ENCODE results near the gene ACIN1. TPM values are rescaled to one million over a fixed set of nuclear protein-coding genes. Genes with fewer than 3 reads are reported as not detected.

The ACIN1 gene
- total RNA-seq, 1 experiment from 2014 or later: 164 TPM

DNA sequence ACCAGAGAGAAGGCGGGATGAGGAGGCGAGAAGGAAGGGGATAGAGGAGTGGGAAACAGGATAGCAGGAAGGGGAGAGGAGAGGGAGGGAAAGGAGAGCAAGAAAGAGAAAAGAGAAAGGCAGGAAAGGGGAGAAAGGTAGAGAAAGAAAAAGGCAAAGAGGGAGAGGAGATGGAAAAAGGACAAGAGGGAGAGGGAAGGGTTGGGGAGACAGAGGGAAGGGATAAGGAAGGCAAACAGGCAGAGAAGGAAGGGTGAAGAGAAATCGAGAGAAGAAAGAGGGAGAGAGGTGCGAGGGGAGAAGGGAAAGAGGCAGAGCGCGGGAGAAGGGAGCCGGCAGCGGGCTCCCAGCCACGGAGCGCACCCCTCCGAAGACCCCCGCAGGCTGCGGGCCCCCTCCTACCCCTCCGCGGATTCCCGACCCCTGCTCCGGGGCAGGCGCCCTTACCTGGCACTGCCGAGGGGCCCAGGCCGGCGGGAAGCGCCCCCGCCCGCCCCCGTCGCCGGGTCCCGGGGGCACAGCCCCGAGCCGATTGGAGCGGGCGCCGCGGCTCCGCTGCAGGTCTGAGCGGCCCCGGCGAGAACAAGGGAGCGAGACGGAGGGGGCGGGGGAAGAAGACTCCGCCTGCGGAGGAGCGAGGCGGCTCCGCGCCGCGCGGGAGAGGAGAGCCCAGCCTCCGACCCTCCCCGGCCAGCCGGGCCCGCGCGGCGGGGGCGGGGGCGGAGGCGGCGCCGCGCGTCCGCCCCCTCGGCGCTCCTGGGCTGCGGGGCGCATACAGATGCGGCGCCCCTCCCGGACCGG is 37.8 kb downstream of the ACIN1 start, which contains the start of gene CDH24:
CDH24 (minus strand) TSS at position 565 of the 801 bp plus-strand sequence. CDS start 1,787 bp downstream, outside the sequence.
- Histone ChIP-seq H3K27ac (peak within 1 kb of the TSS; percentile 44; the same call in 1 of the 2 replicates), H3K9me3 (replicated peaks) (no peaks in the 10 kb centered on the region), H3K4me1 (peaks cover 5% of the 10 kb centered on the region; the same call in 1 of the 2 replicates), H3K27me3 (no peaks in the 10 kb centered on the region), H3K36me3 (peaks cover 25% of the 10 kb centered on the region), H3K4me3 (peak within 1 kb of the TSS; percentile 74)
- DNase-seq: peak; percentile 78 to 79

DNA sequence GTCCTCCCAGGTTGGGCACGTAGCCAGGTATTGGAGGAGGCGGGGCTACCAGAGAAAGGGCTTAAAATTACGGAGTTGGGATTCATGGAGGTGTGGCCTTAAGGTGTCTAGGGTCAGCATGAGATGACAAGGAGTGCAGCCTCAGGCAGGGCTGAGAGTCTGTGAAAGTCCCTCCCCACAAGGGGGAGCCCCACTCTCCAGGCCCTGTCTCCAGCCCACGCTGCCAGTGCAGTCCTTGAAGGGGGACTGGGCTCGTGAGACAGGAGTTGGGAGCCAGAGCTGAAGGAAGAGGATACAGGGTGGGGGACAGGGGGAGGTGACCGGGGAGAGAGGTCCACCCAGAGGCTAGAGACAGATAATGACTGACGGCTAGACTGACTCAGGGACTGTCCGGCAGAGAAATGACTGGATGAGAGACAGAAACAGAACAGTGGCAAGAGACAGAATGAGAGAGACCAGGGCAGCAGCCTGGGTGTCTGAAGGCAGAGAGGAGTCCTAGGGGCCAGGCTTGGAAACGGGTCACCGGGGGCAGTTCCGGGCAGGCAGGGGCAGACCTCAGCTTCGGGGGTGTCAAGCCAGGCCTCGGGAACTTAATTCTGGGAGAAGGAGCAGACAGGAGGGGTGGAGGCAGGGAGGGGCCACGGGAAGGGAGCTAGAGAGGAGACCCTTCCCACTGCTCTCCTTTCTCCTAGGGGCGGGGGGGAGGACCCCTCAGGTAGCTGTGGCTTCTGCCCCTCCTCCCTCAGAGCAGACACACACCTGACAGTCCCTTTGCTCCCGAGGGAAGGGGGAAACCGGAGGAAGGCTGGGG is 38.6 kb downstream of the ACIN1 start:
- no peaks in the 10 kb centered on the region for H3K9me3 ChIP-seq (replicated peaks)
- H3K27ac ChIP-seq: no peak overlapping the region
- no peaks in the 10 kb centered on the region for H3K27me3 ChIP-seq
- peaks cover 3% of the 10 kb centered on the region; the same call in 1 of the 2 replicates for H3K4me1 ChIP-seq
- H3K36me3 ChIP-seq: peaks cover 19% of the 10 kb centered on the region
- H3K4me3 ChIP-seq: peak overlapping the region; percentile 74
- peak; percentile 84 to 92 for DNase-seq

DNA sequence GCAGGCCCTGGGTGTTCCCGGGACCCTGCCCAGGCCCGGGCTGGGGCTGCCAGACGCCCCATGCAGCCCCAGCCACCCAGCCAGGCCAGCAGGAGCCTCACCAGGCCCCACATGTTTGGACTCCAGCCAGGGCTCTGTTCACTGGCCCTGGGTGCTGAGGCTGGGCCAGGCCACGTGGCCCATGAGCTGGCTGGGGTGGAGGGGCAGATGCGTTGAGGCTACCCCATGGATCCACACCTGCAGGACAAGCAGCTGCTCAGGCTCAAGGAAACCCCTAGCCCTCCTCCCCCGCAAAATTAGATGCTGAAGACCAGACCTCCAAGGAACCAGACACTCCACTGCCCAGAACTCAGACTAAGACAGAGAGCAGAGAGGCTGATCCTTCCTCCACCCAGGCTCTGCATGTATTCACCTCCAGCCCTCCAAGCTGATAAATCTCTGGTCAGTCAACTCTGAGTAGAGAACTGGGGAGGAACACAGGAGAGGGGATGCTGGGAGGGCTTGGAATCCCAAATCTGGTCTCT is 39.3 kb downstream of the ACIN1 start:
- H3K36me3 ChIP-seq: peaks cover 13% of the 10 kb centered on the region
- peak; percentile 31 to 48 for DNase-seq
- peaks cover 3% of the 10 kb centered on the region; the same call in 1 of the 2 replicates for H3K4me1 ChIP-seq
- H3K4me3 ChIP-seq: no peak overlapping the region; the same call in 1 of the 2 replicates
- no peaks in the 10 kb centered on the region for H3K9me3 ChIP-seq (replicated peaks)
- no peak overlapping the region for H3K27ac ChIP-seq
- H3K27me3 ChIP-seq: no peaks in the 10 kb centered on the region

DNA sequence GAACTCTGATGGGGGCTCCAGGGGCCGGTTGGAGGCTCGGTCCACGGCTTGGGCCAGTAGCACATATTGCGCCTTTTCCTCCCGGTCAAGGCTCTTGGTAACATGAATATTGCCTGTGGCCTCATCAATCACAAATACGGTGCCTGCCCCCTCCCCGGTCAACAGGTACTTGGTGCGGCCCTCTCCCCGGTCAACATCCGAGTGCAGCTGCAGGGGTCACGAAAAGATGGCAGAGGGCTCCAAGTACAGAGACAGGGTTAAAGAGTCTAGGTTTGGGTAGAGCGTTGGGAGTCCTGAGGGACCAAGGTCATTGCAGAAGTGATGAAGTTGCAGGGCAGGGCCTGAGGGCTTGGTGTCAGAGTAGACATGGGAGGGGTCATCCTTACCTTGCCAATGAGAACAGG is 39.8 kb downstream of the ACIN1 start:
- Histone ChIP-seq H3K4me1 (peaks cover 3% of the 10 kb centered on the region; the same call in 1 of the 2 replicates), H3K9me3 (replicated peaks) (no peaks in the 10 kb centered on the region), H3K4me3 (no peak overlapping the region), H3K36me3 (peaks cover 7% of the 10 kb centered on the region), H3K27me3 (no peaks in the 10 kb centered on the region), H3K27ac (no peak overlapping the region)
- no peak for DNase-seq

DNA sequence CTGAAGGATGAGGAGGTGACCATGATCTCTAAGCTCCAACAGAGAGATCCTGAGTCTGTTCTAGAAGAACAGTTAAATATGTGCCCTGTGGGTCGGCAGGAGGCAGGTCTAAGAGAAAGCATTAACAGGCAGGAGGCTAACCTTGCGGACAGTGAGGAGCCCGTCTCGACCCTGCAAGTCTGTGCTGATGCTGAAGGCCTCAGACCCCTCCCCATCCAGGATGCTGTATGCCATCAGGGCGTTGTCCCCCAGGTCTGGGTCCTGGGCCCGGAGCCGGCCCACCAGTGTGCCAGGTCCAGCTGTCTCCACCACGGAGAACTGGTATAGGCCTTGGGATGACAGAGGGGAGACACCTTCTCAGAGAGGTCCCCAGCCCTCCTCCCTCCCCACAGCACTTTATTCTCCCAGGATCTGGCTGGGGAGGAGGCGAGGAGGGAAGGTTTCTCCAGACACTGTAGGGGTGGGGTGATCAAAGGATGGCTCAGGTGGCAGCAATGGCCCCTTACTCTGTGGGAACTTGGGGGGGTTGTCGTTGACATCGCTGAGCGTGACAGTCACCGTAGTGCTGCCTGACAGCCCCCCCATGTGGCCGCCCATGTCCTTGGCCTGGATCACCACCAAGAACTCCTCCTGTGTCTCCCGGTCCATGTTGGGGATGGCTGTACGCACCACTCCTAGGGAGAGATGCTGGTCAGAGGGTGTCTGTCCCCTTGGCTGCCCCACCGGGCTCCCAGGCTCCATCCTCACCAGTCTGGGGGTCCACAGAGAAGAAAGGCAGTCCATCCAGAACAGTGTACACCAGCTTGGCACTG is 40.7 kb downstream of the ACIN1 start:
- H3K27me3 ChIP-seq: no peaks in the 10 kb centered on the region
- peaks cover 4% of the 10 kb centered on the region; the same call in 1 of the 2 replicates for H3K36me3 ChIP-seq
- H3K27ac ChIP-seq: no peak overlapping the region
- H3K4me1 ChIP-seq: peaks cover 3% of the 10 kb centered on the region; the same call in 1 of the 2 replicates
- DNase-seq: peak in 1 of 2 experiments; percentile 32
- no peaks in the 10 kb centered on the region for H3K9me3 ChIP-seq (replicated peaks)
- no peak overlapping the region for H3K4me3 ChIP-seq

DNA sequence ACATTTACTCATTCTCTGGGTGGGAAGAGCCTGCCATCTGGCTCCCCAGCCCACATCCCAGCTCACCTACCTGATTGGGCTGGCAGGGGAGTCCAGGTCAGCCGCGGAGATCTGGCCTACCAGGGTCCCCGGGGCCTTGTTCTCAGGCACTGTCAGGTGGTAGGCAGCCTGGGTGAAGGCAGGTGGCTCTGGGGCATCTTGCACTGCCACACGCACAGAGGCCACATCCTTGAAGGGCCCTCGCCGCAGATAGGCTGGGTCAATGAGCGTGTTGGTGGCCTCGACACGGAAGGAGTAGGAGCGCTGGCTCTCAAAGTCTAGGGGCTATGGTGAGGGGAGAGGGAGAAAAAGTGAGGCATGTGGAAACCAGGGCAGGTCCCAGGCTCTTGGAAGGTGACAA is 41.5 kb downstream of the ACIN1 start:
- H3K27me3 ChIP-seq: no peaks in the 10 kb centered on the region
- no peak for DNase-seq
- H3K36me3 ChIP-seq: peaks cover 3% of the 10 kb centered on the region; the same call in 1 of the 2 replicates
- no peaks in the 10 kb centered on the region for H3K9me3 ChIP-seq (replicated peaks)
- H3K27ac ChIP-seq: no peak overlapping the region
- peaks cover 3% of the 10 kb centered on the region; the same call in 1 of the 2 replicates for H3K4me1 ChIP-seq
- no peak overlapping the region for H3K4me3 ChIP-seq

DNA sequence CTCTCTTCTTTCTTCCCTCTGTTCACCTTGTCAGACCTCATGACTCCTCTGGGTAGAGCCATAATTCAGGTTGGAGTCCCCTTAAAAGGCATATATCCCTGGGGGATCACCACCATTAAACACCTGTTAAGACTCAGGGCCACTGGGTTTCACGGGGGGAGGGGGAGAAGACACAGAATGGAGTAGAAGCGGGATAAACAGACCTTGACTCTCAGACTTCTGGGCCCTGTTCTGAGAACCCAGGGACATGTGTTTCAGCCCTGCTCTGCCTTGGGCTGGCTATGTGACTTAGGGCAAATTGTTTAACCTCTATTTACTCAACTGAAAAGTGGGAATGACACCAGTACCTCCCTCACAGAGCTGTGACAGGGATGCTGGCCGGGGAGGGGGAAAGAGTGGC is 42.3 kb downstream of the ACIN1 start:
- H3K4me1 ChIP-seq: peaks cover 3% of the 10 kb centered on the region; the same call in 1 of the 2 replicates
- H3K36me3 ChIP-seq: peaks cover 5% of the 10 kb centered on the region; the same call in 1 of the 2 replicates
- no peak overlapping the region for H3K4me3 ChIP-seq
- H3K27ac ChIP-seq: no peak overlapping the region
- no peak for DNase-seq
- H3K9me3 ChIP-seq (replicated peaks): no peaks in the 10 kb centered on the region
- no peaks in the 10 kb centered on the region for H3K27me3 ChIP-seq

DNA sequence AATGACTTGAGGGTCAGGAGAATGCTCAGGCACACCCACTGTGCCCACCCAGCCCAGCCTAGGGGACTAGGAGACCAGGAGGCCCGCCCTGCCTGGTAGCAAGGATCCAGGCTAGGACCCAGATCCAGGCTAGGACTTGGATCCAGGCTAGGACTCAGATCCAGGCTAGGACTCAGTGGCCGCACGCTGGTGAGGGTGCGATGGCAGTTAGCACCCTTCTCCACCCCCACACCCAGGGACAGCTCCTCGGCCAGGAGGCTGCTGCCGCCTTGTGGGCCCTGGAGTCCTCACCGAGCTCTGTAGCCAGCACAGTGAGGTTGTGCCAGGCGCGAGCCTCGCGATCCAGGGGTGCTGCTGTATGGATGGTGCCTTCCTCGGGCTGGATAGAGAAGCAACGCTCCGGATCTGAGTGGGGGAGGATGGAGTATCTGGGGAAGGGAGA is 42.7 kb downstream of the ACIN1 start:
- DNase-seq: no peak
- H3K36me3 ChIP-seq: peaks cover 5% of the 10 kb centered on the region; the same call in 1 of the 2 replicates
- no peak overlapping the region for H3K4me3 ChIP-seq
- H3K27me3 ChIP-seq: no peaks in the 10 kb centered on the region
- H3K9me3 ChIP-seq (replicated peaks): no peaks in the 10 kb centered on the region
- no peak overlapping the region for H3K27ac ChIP-seq
- peaks cover 3% of the 10 kb centered on the region; the same call in 1 of the 2 replicates for H3K4me1 ChIP-seq

DNA sequence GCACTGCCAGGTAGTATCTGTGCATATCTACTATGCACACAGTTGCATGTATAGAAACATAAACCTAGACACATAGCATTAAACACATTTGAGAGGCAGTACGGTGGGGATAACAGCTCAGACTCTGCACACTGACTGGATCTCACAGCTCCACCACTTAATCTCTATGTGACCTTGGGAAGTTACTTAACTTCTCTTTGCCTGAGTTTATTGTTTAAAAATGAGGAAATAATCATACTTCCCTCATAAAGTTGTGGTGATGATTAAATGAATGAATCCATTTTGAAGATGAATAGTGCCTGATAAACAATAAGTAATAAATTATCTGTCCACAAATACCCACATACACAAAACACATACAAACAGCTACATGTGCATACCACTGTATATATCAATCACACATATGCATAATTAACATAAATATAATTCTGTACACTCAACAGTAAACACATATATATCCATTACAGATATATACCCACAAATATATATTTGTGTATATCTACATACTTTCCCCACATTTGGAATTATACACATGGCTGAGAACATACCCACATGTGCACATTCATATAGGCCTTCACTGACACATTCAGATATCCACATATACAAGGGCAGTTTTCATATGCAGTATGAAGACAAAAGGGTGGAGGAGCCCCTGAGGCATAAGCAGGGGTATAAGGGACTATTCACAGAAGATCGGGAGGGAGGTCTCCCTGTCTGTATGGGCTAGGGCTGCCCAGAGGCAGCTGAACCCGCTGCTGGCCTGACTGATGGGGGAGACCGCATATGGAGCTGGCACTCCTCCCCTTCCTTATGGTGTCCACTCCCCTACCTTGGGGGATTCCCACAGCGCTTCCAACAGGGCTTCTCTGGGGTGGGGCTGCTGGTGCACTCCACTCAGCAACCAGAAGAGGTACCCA is 43.5 kb downstream of the ACIN1 start:
- no peak overlapping the region for H3K4me3 ChIP-seq
- no peak for DNase-seq
- peaks cover 5% of the 10 kb centered on the region; the same call in 1 of the 2 replicates for H3K36me3 ChIP-seq
- no peaks in the 10 kb centered on the region for H3K27me3 ChIP-seq
- H3K27ac ChIP-seq: no peak overlapping the region
- no peaks in the 10 kb centered on the region for H3K9me3 ChIP-seq (replicated peaks)
- H3K4me1 ChIP-seq: peaks cover 3% of the 10 kb centered on the region; the same call in 1 of the 2 replicates

DNA sequence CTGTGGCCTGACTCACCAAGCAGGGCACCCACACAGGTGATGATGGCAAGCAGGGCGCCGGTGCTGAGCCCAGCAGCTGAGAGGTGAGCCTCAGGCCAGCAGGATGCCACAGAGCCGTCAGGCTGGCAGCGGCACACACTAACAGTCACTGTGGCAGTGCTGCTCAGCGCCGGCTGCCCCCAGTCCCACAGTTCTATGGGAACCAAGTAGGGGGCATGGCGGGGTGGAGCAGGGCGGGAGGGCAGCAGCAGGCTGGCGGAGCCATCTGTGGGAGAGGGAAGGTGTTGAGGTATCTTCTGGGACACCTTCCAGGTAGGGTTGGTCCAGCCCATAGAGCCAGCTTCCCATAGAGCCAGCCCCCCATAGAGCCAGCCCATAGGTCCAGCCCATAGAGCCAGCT is 45.9 kb downstream of the ACIN1 start:
- Histone ChIP-seq H3K27ac (no peak overlapping the region), H3K27me3 (no peaks in the 10 kb centered on the region), H3K36me3 (peaks cover 5% of the 10 kb centered on the region; the same call in 1 of the 2 replicates), H3K4me3 (no peak overlapping the region), H3K9me3 (replicated peaks) (no peaks in the 10 kb centered on the region), H3K4me1 (no peaks in the 10 kb centered on the region)
- DNase-seq: no peak

DNA sequence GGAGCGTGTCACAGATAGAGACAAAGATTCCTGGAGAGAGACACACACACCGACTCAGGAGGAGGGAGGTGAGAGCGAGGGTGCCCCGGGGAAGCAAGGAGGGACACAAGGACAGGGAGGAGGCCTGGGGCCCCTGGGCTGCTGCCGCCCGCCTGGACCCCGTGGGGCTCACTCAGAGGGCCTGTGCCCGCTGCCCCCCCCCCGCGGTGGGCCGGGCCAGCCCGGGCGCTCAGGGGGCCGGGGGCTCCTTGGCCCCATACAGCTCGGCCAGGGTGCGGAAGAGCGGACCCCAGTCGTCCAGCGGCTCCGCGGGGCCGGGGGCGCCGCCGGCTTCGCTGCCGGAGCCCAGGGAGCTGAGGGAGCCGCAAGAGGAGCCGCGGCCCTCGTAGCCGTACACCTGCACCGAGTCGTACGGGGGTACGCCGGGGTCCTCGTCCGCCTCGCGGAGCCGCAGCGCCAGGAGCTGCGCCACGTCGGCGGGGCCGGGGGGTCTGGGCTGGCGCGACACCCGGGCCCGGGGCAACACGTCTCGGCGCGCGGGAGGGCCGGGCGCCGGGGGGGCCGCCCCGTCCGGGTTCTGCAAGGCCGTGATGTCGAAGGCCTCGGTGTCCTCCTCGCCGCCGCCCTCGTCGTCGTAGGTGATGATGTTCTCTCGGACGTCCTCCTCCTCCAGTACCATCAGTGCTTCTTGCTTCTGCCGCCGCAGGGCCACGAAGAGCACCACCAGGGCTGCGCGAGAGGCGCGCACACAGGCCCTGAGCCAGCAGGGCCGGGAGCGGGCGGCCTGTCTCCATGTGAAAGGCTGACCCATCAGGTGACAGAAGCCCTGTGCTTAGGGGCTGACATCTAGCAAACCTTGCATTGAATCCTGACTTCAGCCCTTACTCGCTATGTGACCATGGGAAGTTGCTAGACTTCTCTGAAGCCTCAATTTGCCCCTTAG is 46.9 kb downstream of the ACIN1 start:
- no peak overlapping the region for H3K27ac ChIP-seq
- H3K4me1 ChIP-seq: no peaks in the 10 kb centered on the region
- no peaks in the 10 kb centered on the region for H3K27me3 ChIP-seq
- no peak overlapping the region for H3K4me3 ChIP-seq
- peaks cover 5% of the 10 kb centered on the region; the same call in 1 of the 2 replicates for H3K36me3 ChIP-seq
- no peaks in the 10 kb centered on the region for H3K9me3 ChIP-seq (replicated peaks)
- no peak for DNase-seq

DNA sequence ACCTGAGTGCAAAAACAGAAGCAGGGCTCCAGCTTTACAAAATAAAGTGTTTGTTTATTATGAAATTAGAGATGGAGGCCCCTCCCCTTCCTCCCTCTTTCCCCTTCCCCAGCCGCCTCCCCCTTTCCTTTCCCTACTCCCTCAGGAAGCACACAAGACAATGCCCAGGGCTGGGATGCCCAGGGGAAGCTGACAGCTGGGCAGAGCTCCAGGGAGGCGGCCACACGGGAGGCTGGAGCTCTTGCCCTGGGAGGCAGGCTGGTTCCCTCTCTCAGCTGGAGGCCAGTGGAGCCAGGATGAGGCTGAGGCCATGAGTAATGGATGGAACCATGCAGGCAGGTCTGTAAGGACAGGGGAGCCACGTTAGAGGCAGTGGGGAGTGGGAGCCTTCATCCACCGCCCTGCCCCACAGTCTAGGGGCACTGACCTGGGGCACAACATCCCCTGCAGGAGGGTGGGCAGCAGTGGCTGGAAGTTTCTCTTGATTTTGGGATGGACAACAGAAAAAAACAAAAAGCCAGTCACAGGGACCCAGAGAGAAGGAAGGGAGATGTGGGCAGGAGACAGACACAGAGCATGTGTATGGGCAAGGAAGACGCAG is 47.8 kb downstream of the ACIN1 start:
- no peak for DNase-seq
- Histone ChIP-seq H3K4me1 (no peaks in the 10 kb centered on the region), H3K36me3 (peaks cover 5% of the 10 kb centered on the region; the same call in 1 of the 2 replicates), H3K9me3 (replicated peaks) (no peaks in the 10 kb centered on the region), H3K27ac (no peak overlapping the region), H3K27me3 (no peaks in the 10 kb centered on the region), H3K4me3 (no peak overlapping the region)

Data from SJCRH30 (cell line).